Fibroblast of skin of left biceps (primary cell): ENCODE results near the gene SLC6A11.
A peak's percentile ranks its signal among the peaks of the same experiment; 100 is the strongest.

Source experiments
- DNase-seq, 2 experiments: peaks; one replicate each; pipeline ENCODE4 v3.0.0-alpha.2; 2013; ENCODE audit warnings: low read depth in 2 of 2

The SLC6A11 gene

GRCh38 chr3:10954740-10955139 lies 138.7 kb downstream of the SLC6A11 start:
- no peak for DNase-seq

- DNase-seq, result no peak
These were observed 139.9 kb downstream of the SLC6A11 start for GRCh38 chr3:10955711-10956453.

DNA sequence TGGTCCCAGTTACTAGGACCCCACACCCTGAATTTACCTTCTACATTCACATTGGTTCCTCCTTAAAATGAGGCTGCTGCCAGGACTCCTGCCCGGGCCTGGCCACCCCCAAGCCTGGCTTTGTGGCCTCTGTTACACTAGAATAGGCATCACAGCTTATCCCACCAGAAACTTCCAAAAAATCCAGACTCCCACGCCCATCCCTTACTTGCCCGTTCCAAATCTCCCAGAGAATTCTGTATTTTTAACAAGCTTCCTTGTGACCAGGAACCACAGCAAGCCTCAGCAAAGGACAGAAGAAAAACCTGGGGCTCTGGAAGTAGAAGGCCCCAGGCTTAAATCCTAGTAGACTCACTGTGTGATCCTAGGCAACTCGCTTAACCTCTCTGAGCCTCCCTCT lies 140.5 kb downstream of the SLC6A11 start:
- no peak for DNase-seq

- no peak for DNase-seq
These were observed 141.0 kb downstream of the SLC6A11 start for GRCh38 chr3:10956986-10957385.

DNA sequence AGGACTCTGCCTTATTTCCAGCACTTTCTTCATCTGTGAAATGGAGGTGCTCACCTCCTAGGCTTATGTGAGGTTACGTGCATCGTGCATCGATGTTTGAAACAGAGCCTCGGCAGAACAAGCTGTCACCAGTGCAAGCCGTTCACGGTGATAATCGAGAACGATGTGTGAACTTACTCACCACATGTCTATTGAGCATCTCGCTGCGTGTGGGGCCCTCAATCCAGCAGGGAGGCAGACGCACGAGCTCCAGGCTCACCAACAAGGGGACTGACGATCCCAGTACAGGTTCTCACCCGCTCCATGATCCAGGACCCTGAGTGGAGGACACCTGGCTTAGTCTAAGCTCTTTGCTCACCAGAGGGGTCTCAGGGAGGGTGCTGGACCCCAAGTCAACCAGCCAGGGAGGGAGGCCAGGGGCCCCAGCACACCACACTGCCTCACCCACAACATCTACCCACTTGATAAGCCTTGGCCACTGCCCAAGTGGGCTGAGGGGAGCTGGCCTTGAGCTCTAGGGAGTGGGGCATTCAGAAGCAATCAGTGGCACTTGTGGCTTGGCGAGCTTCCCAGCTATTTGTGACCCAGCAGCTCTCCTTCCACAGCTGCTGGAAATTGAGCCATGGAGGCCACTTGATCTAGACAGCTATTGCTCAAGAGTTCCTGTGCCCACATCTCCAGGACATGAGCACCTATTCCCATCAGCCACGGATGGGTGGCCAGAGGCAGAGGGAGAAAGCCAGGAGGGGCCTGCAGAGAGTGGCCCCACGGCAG lies 142.1 kb downstream of the SLC6A11 start:
- no peak for DNase-seq

DNA sequence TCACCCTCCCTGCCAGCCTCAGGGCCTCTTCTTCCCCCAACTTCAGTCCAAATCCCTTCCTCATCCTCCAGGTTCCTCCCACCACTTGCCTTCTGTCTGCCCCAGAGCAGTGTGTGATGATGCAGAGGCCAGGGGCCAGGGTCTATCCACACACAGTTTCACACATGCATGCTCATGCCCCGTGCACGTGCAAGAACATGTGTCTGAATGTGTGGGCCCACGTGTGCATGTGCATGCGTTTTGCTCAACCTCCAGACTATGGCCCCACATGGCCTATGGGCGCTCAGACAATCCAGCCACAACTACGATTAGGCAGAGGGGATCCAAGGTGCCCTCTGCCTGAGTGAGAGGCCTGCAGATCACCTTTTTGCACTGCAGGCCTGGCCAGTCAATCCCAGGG lies 144.2 kb downstream of the SLC6A11 start:
- DNase-seq, result no peak

DNA sequence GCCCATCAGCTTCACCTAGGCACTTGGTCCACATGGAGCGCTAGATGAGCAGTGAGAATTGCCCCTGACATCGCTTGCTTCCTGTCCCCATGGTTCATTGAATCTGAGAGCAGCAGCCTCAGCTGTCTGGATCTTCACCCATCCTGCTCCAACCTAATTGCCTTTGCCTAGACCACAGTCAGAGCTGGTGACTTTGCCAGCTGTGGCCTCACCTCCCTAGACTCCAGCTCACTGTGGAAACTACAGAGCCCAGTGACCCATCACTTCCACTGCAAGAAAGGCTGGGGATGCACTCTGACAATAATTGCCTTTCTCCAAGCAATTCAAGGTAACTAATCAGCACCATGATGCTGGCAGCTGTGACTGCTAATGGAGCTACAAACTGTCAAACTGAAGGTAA lies 145.9 kb downstream of the SLC6A11 start:
- DNase-seq, result no peak

- DNase-seq, result no peak
These were observed 146.5 kb downstream of the SLC6A11 start for GRCh38 chr3:10962481-10963036.

GRCh38 chr3:10964537-10965167 lies 148.6 kb downstream of the SLC6A11 start:
- no peak for DNase-seq

- DNase-seq, result no peak
These were observed 152.4 kb downstream of the SLC6A11 start for GRCh38 chr3:10968401-10968800.

- no peak for DNase-seq
These were observed 154.4 kb downstream of the SLC6A11 start for GRCh38 chr3:10970306-10970960.

GRCh38 chr3:10972072-10972782 lies 156.2 kb downstream of the SLC6A11 start:
- DNase-seq, result no peak

GRCh38 chr3:10973046-10973595 lies 157.1 kb downstream of the SLC6A11 start:
- DNase-seq, result no peak

- no peak for DNase-seq
These were observed 158.1 kb downstream of the SLC6A11 start for GRCh38 chr3:10974131-10974530.

DNA sequence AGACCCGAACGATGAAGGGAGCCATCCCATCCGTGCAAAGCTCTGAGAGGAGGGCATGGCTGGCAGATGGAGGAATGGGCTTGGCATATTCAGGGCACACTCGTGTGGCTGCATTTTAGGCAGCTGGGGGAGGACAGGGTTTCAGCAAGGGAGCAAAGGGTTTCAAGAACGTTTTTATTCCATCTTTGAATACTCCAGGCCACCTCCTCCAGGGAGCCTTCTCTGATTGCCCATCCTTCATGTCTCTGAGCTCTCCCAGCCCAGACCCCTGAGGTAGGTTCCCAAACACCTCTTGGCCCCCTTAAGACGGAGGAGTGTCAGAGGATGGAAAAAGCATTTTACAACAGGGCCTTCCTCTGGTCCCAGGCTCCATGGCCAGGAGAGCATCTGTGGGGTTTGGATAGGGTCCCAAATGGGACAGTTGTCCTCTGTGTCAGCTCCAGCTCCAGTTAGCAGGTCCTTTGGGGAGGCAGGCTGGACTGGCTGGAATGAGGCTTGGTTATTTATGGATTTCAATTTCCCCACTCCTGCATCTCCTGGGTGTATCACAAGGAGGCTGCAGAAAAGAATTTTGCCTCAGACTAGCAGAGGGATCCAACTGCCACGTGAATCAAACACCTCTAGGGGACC lies 158.8 kb downstream of the SLC6A11 start:
- DNase-seq, result no peak

- no peak for DNase-seq
These were observed 159.7 kb downstream of the SLC6A11 start for GRCh38 chr3:10975695-10976234.

DNA sequence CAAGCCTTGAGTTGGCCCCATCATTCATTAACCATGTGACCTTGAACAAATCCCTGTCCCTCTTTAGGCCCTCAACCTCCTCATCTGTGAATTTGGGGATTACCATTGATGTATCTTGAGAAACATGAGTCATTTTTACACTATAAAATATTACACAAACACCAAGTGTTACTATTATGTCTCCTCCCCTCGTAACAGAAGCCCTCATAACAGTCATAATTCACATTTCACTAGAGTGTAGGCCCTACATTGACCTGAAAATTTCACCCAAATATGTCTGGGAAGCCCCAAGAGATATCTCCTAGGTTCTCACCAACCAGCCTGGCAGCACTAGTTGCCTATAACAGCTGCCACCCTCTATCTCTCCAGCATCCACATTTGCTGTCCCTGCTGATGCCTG lies 160.7 kb downstream of the SLC6A11 start:
- no peak for DNase-seq

DNA sequence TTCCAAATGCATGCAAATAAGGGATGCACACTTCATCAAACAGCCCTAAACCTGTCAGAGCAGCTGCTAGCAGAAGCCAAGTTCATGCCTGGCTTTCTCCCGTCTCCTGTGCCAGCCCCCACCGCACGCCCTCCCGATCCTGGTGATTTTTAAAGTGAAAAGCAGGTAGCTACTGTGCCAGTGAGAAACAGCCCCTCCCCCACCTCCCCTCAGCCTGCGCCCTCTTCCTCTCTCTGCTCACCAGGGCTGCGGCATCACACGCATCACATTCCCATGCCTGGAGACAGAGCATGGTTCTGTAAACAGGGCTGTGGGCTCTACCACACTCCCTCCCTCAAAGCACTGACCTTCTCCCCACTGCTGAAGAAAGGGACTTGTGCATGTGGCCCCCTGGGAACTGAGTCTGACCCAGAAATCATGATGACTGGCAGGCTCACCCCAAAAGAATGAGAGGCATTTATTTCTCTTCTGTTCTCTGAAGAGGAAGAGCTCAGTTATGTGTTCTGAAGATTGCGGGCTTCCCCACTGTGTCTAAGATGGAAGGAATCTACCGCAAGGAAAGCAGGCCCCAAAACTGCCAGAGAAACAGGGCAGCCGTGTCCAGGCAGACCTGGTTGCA lies 162.0 kb downstream of the SLC6A11 start:
- DNase-seq, result peak; percentile 39 to 44

DNA sequence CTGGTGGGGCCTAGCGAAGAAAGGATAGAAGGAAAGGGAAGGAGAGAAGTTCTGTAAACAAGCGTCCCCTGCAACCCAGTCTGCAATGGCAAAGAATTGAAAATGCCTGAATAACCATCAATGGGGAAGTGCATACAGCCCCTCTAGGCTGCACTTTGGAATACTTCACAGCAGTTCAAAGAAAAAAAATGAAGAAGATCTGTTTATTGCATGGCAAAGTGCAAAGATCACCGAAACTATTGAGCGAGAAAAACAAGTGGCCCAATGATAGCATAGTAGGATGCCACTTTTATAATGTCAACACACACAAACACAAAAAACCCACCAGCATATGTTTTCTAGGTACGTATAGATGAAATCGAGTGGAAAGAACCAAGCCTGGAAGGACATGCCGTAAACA lies 162.9 kb downstream of the SLC6A11 start:
- DNase-seq, result no peak

- DNase-seq, result no peak
These were observed 164.3 kb downstream of the SLC6A11 start for GRCh38 chr3:10980312-10980711.
